GM19351 (cell line): ENCODE results near the gene APAF1.
A peak's percentile ranks its signal among the peaks of the same experiment; 100 is the strongest.
"Not testable (repeated sequence)": the region's sequence is repeated elsewhere in the genome, so short reads cannot be mapped to it uniquely, and the experiment has no call there.

Experiments
- ATAC-seq: cut with Tn5 transposase; IDR thresholded peaks from one replicate; pipeline ENCODE4 v1.9.1; 2021; ENCODE audit warnings: mild to moderate bottlenecking, moderate library complexity; ENCODE audit not compliant: unreplicated experiment

APAF1 gene

GRCh38 chr12:98754095-98754494 is 109.0 kb downstream of the APAF1 start:
- peak; percentile 98 for ATAC-seq

DNA sequence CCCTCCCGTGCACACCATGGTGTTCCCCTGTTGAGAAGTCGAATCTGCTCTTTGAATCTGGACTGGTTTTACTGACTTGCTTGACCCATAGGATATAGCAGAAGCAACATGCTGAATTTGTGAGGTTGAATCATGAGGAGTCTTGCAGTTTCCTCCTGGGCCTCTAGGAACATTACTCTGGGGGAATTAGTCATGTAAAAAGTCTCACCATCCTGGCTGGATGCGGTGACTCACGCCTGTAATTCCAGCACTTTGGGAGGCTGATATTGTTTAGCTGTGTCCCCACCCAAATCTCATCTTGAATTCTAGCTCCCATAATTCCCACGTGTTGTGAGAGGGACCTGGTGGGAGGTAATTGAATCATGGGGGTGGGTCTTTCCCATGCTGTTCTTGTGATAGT is 110.8 kb downstream of the APAF1 start:
- not testable (repeated sequence) for ATAC-seq

- ATAC-seq, result no peak
These were observed 112.4 kb downstream of the APAF1 start for GRCh38 chr12:98757455-98757854.

- ATAC-seq, result no peak
These were observed 113.2 kb downstream of the APAF1 start for GRCh38 chr12:98758331-98758730.

DNA sequence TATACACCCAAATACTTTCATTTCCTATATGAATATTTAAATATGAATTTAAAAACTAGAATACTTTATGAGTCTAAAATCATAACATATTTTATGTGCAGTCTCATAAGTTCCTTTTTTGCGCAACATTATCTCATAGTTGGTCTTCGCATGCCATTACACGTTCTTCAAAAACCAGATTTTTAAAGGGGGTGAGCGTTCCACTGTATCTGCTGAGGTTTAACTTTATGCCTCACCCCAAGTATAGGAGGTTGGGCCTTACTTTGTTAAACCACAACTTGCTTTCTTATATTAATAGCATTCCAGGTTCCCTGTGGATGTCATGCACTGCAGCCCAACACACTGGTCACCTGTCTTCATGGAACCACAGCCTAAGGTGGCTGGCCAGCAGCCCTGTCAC is 118.6 kb downstream of the APAF1 start:
- no peak for ATAC-seq

DNA sequence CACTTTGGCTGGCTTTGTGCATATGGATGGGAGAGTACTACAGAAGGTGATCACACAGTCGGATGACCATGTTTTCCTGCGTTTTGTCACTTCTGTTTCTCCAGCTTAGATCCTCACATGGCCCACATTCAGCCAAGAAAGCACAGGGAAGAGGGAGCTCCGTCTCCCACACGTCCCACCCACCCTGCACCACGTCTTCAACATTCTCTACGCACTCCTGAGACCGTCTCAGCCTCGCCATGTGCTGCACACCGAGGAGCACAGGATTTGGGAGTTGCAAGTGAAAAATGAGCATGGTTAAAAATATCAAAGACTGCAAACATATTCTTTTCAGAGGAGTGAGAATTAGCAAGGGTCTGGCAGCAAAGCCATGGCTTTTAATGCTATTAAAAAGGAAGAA is 122.2 kb downstream of the APAF1 start:
- ATAC-seq, result no peak

GRCh38 chr12:98769068-98769467 is 124.0 kb downstream of the APAF1 start:
- ATAC-seq, result no peak

DNA sequence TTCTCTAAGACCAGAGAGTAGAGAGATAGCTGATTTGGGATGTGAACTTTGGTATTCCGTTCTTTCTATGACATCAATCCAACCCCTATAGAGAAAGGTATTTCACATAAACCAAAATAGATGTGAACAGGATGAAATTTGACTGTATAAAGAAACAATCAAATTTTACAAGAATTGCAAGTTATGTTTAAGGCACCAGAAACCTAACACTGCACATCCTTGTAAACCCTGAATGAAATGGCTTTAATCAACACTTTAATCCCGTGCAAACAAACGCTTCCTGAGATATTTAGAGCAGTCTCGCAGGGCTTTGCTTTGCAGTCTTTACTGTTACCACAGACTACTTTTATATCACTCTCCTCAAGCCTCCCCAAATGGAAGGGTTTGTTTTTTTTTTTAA is 125.1 kb downstream of the APAF1 start:
- no peak for ATAC-seq

- no peak for ATAC-seq
These were observed 127.0 kb downstream of the APAF1 start for GRCh38 chr12:98771811-98772752.

DNA sequence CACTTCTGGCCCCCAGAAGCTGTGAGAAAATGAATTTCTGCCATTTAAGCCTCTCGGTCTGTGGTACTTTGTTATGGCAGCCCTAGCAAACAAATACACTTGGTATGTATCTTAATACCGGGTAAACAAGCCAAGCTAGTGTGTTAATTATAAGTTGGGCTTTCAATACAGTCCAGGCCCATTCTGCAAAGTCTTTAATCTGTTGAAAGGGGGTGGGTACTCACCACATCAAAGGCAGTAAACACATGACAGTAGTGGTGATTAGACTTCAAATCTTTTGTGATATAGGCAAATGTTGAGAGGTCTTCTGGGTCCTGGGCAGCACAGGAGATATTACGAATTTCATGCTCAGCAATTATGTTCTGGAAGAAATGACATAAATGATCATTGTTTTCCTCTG is 127.7 kb downstream of the APAF1 start:
- no peak for ATAC-seq

GRCh38 chr12:98780261-98780660 is 135.2 kb downstream of the APAF1 start:
- ATAC-seq, result no peak

DNA sequence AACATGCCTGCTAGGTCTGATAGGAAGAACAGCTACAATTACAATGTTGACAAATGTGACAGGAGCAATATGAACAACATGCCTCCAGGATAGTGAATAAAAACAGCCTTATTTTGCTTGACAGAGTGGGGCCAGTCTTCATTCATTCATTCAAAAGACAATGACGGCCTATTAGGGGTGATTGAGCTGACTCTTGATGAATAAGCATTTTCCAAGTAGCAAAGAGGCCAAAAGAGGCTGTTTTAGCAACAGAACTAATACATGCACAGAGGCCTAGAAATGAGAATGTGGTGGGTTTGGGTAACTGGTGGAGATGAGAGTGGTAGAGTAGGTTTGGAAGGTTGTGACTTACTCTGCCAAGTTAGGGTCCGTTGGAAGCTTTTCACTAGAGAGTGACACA is 138.3 kb downstream of the APAF1 start:
- no peak for ATAC-seq
